Esophagus (tissue), 2 donors: ENCODE measurements around the gene WWC1. TPM values are rescaled to one million over a fixed set of nuclear protein-coding genes. Genes with fewer than 3 reads are reported as not detected.

Experiments
- H3K27ac ChIP-seq, 2 donors: one replicate each; pipeline ENCODE4 v1.5.1; 2013; ENCODE audit warnings: low read depth in 2 of 2, mild to moderate bottlenecking in 2 of 2, inconsistent platforms in 1 of 2, low read length in 1 of 2, moderate library complexity in 1 of 2
- H3K27me3 ChIP-seq, 2 donors: one replicate each; pipeline ENCODE4 v1.6.1; 2013; ENCODE audit warnings: low read length in 2 of 2, control low read depth in 1 of 2, mild to moderate bottlenecking in 1 of 2; ENCODE audit not compliant: insufficient read depth in 2 of 2, control insufficient read depth in 1 of 2
- H3K36me3 ChIP-seq, 2 donors: one replicate each; pipeline ENCODE4 v1.6.1; 2013; ENCODE audit warnings: low read length in 1 of 2; ENCODE audit not compliant: control insufficient read depth in 2 of 2, insufficient read depth in 2 of 2
- H3K4me1 ChIP-seq, 2 donors: one replicate each; pipeline ENCODE4 v1.6.1; 2013; ENCODE audit warnings: low read length in 1 of 2; ENCODE audit not compliant: control insufficient read depth in 2 of 2, insufficient read depth in 2 of 2
- H3K4me3 ChIP-seq, 2 donors: one replicate each; pipeline ENCODE4 v1.5.1; 2013; ENCODE audit warnings: low read length in 2 of 2, mild to moderate bottlenecking in 2 of 2, low read depth in 1 of 2, moderate library complexity in 1 of 2
- H3K9me3 ChIP-seq, 2 donors: one replicate each; pipeline ENCODE4 v1.6.1; 2013; ENCODE audit warnings: mild to moderate bottlenecking in 2 of 2, low read depth in 1 of 2, low read length in 1 of 2, moderate library complexity in 1 of 2; ENCODE audit not compliant: control insufficient read depth in 2 of 2, insufficient read depth in 1 of 2
- WGBS, 2 donors: extraction: QIAGEN DNeasy Blood & Tissue Kit; methylation state at CpG; one replicate each; pipeline ENCODE4 v1.1.7; 2013; 5-methylcytosine and 5-hydroxymethylcytosine counted together
- polyA plus RNA-seq, 2 donors: library from polyadenylated mRNA; stranded (reverse); fragments of 200-250 nt; gene quantifications; one replicate each; pipeline ENCODE4 v1.2.3, GENCODE V29; 2013
- donor health status: healthy with polysubstance abuse.
- donor health status: Bipolar disorder and iron deficiency.

WWC1 gene
- polyA plus RNA-seq, result 10 to 100 TPM; 21.7 to 55.2 TPM

DNA sequence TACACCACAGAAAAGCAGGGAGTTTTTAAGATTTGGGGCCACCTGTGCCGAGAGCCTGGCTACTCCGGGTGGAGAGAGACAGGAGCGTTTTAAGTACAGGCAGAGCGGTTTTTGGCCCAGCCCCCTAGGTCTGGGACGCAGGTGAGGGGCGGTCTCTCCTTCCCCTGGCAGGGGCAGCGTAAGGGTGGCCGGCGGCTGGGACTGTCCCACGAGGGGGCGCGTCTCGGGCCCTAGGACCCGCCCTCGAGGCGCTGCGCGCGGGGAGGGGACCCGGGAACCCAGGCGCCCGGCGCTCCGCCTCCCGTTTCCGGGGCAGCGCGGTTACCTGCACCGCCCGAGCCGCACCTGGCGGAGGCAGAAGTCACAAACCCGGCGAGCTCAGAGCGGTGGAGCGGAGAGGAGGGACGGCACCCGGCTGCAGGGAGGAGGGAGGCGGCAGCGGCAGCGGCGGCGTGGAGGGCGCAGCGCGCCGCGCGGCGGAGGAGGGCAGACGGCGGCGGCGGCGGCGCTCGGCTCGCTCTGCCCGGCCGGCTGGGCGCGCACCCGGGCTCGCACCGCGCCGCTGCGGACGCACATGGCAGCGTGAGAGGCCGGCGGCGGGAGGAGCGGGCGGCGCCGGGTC is at the start of gene WWC1:
WWC1 (plus strand) TSS at position 304 of the 622 bp plus-strand sequence. CDS start 508 bp downstream, outside the sequence.
- 0 to 1% methylated on average over 51 to 77 of the region's 77 CpGs for WGBS, 2 donors
- Histone ChIP-seq H3K27ac (peak within 1 kb of the TSS; percentile 53 to 76), H3K27me3 (no peaks in the 10 kb centered on the region)

DNA sequence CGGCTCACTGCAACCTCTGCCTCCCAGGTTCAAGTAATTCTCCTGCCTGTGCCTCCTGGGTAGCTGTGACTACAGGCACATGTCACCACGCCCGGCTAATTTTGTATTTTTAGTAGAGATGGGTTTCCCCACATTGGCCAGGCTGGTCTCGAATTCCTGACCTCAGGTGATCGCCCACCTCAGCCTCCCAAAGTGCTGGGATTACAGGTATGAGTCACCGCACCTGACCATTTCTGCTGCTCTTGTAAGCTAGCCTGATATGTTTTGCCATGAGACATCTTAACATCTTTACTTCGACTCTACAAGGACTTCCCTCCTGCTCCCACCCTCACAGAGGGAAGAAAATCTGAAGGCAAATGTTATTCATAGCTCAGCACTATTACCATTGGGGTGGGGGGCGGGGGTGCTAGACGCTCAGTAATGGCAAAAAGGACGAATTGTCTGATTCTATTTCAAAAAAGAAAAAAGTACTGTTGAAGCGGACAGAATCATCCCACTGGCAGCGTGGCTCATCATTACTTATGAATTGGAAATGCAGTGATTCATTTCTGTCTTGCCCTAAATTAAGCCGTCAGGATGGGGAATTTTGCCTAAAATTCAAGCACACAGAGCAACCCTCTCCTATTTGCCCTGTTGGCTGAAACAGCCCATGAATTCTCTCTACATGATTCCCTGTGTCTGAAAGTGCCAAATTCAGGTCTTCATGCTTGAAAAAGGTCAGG is 46.4 kb upstream of the WWC1 start:
- 86 to 87% methylated on average over 13 of the region's 13 CpGs for WGBS, 2 donors
- no peak overlapping the region for H3K4me3 ChIP-seq
- H3K9me3 ChIP-seq, result no peaks in the 10 kb centered on the region
- H3K4me1 ChIP-seq, result no peaks in the 10 kb centered on the region
- H3K27ac ChIP-seq, result no peak overlapping the region
- no peaks in the 10 kb centered on the region for H3K27me3 ChIP-seq
- H3K36me3 ChIP-seq, result no peaks in the 10 kb centered on the region

More for the DNA sequence above, at the start of gene WWC1:
- H3K9me3 ChIP-seq, result no peaks in the 10 kb centered on the region
- H3K4me1 ChIP-seq, result peaks cover 3 to 6% of the 10 kb centered on the region in 2 donors
- H3K36me3 ChIP-seq, result no peaks in the 10 kb centered on the region
- H3K4me3 ChIP-seq, result peak within 1 kb of the TSS; percentile 65 to 84

DNA sequence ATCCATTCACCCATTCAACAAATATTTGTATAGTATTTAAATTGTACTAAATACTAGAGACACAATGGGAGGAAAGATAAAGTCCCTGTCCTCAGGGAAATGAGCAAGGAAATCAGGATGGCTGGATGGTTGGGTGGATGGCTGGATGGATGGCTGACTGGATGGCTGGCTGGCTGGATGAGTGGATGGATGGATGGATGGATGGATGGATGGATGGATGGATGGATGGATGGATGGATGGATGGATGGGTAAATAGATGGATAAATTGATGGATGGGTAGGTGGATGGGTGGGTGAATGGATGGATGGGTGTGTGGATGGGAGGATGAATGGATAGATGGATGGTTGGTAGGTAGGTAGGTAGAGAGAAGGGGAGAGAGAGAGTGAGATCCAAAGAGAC is 41.5 kb upstream of the WWC1 start:
- Histone ChIP-seq H3K4me1 (no peaks in the 10 kb centered on the region), H3K4me3 (no peak overlapping the region), H3K36me3 (no peaks in the 10 kb centered on the region), H3K9me3 (no peaks in the 10 kb centered on the region), H3K27ac (no peak overlapping the region), H3K27me3 (no peaks in the 10 kb centered on the region)

DNA sequence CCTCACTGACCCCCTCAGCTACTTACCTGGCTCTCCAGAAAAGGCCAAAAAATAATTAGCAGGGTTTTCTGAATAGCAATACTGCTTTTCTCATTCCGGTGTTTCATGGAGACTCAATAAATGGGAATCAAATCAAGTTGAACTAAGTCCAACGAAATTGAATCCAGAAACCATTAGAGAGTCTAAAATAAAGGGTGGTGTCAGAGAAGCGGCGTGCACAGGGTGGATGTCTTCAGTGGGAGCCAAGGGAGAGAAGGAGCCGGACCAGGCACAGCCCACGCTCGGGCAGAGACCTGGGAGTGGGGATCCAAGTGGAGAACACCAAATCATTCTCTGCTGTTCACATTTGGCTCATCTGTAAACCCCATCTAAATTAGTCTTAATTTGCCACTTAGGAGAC is 40.2 kb upstream of the WWC1 start:
- no peak overlapping the region for H3K4me3 ChIP-seq
- no peaks in the 10 kb centered on the region for H3K27me3 ChIP-seq
- H3K36me3 ChIP-seq, result no peaks in the 10 kb centered on the region
- H3K9me3 ChIP-seq, result no peaks in the 10 kb centered on the region
- no peaks in the 10 kb centered on the region for H3K4me1 ChIP-seq
- no peak overlapping the region for H3K27ac ChIP-seq
- 66 to 69% methylated on average over 7 of the region's 7 CpGs for WGBS, 2 donors

DNA sequence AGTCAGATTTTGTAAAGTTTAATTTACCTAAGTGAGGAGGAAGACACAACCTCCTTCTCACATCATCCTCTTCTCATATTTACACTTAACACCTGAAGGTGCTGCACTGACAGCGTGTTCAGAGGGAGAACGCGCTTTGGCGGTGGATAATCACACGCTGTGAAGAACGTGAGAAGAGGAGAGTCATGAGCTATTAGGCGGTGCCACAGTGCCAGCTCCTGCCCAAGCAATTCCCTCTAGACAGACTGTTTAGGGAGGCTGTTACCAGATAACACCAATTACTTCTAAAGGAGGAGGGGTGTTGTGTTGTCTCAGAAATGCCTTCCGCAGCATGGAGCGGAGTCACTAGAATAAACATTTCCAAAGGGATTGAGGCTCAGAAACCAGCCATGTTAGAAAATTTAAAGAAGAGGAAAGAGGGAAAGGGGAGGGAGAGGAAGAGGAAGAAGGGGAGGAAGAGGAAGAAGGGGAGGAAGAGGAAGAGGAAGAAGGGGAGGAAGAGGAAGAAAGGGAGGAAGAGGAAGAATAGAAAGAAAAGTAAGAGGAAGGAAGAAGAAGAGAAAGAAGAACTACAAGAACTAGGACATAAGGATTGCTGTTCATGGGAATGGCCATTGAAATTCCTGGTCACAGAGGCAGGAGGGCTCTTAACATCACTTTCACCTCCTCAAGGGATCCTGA is 37.3 kb upstream of the WWC1 start:
- Histone ChIP-seq H3K4me3 (no peak overlapping the region), H3K27me3 (no peaks in the 10 kb centered on the region), H3K36me3 (no peaks in the 10 kb centered on the region), H3K9me3 (no peaks in the 10 kb centered on the region), H3K4me1 (no peaks in the 10 kb centered on the region), H3K27ac (no peak overlapping the region)
- WGBS, 2 donors, result 87% methylated on average over 9 of the region's 9 CpGs

DNA sequence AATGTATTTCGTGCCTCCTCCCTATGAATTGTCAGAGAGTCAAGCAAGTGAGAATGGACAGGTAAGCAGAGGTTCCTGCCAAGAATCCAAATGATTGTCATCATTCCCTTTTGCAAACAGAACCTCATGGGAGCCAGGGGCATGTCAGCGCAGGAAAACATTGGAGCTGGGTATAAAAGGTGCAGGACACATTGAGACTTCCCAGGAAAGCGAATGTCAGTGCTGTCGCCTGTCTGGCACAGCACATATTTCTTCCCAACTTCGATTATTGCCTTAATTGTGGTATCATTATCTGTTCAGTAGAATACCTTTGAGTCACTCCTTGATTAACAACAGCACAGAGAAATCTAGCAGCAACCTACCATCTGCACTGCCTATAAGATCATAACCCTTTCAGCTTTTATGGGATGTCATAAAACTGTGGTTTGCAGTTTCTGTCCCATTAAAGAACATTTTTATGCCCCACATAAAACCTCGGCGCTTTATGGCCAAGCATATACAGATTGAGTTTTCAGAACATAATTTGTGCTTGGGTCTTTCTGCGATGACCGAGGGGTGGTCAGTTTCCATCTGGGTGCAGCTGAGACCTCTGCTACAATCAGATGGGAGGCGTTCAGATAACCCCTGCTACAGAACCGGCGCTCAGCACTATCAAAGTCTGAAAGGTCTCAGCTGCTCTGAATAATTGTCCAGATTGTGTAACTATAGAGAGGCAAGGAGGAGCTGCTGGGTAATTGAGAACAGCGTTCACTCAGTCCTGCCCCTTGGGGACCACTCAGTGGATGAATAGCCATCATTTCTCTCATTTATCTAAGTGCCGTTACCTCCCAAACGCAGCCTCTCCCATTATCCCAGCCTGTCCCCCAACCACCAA is 30.9 kb upstream of the WWC1 start:
- Histone ChIP-seq H3K9me3 (no peaks in the 10 kb centered on the region), H3K4me1 (no peaks in the 10 kb centered on the region), H3K27me3 (no peaks in the 10 kb centered on the region), H3K27ac (no peak overlapping the region), H3K4me3 (no peak overlapping the region), H3K36me3 (no peaks in the 10 kb centered on the region)
- WGBS, 2 donors, result 73 to 83% methylated on average over 15 of the region's 15 CpGs

DNA sequence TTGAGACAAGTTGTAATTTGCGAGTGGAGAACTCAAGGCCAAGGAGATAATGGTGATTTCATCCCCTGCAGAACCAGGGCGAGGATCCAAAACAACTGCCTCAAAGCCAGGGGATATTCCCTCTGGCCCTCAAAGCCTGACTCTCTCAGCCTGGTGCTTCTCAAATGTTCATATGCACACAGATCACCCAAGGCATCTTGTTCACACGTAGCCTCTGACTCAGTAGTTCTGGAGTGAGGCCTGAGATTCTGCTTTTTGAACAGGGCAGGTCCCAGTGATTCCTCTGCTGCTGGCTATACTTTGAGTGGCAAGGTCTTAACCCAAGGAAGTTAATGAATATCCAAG is 30.2 kb upstream of the WWC1 start:
- Histone ChIP-seq H3K9me3 (no peaks in the 10 kb centered on the region), H3K4me3 (no peak overlapping the region), H3K27ac (no peak overlapping the region), H3K4me1 (no peaks in the 10 kb centered on the region), H3K27me3 (no peaks in the 10 kb centered on the region), H3K36me3 (no peaks in the 10 kb centered on the region)
- WGBS, 2 donors, result 47 to 62% methylated on average over 3 of the region's 3 CpGs

DNA sequence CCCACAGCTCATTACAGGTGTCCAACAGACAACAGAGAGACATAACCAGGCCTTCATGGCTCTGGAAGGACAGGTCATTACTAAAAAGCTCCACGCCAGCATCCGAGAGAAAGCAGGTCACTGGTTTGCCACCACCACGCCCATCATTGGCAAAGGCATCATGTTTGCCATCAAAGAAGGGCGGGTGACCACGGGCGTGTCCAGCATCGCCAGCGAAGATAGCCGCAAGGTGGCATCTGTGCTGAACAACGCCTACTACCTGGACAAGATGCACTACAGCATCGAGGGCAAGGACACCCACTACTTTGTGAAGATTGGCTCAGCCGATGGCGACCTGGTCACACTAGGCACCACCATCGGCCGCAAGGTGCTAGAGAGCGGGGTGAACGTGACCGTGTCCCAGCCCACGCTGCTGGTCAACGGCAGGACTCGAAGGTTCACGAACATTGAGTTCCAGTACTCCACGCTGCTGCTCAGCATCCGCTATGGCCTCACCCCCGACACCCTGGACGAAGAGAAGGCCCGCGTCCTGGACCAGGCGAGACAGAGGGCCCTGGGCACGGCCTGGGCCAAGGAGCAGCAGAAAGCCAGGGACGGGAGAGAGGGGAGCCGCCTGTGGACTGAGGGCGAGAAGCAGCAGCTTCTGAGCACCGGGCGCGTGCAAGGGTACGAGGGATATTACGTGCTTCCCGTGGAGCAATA is 29.3 kb upstream of the WWC1 start:
- H3K27me3 ChIP-seq, result no peaks in the 10 kb centered on the region
- H3K27ac ChIP-seq, result no peak overlapping the region
- 93% methylated on average over 39 of the region's 39 CpGs for WGBS, 2 donors
- no peaks in the 10 kb centered on the region for H3K36me3 ChIP-seq
- H3K9me3 ChIP-seq, result no peaks in the 10 kb centered on the region
- no peak overlapping the region for H3K4me3 ChIP-seq
- no peaks in the 10 kb centered on the region for H3K4me1 ChIP-seq

DNA sequence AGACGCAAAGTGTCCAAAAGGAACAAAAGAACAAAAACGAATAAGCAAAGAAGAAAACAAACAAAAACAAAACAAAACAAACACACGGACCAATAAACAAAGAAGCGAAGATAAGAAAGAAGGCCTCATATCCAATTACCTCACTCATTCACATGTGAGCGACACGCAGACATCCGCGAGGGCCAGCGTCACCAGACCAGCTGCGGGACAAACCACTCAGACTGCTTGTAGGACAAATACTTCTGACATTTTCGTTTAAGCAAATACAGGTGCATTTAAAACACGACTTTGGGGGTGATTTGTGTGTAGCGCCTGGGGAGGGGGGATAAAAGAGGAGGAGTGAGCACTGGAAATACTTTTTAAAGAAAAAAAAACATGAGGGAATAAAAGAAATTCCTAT is 28.3 kb upstream of the WWC1 start:
- Histone ChIP-seq H3K36me3 (no peaks in the 10 kb centered on the region), H3K27me3 (no peaks in the 10 kb centered on the region), H3K4me3 (no peak overlapping the region), H3K4me1 (no peaks in the 10 kb centered on the region), H3K9me3 (no peaks in the 10 kb centered on the region), H3K27ac (no peak overlapping the region)
- WGBS, 2 donors, result 79% methylated on average over 13 of the region's 13 CpGs
